ENCODE results near the gene CXXC1.
"Not testable (repeated sequence)": the region's sequence is repeated elsewhere in the genome, so short reads cannot be mapped to it uniquely, and the experiment has no call there.

Gene CXXC1

DNA sequence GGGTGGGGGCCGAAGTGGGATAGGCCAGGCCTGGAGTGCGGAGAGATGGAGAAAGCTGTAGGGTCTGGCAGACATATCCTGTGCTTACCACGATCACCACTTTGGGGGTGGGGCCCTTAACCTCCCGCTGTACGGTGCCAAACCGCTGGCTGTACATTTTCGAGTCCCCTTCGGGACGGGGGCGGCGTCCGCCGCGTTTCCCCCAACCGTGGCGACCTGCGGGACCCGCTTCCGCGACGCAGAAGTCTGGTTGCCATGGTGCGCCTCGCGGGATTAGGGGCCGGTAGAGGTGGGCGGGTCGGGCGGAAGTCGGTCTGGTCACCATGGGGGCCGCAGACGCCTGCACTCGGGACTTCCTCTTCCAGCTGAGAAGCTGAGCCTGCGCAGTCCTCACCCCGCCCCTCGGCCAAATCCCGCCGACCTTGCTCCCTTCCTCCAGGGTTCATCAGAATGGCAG is 21.2 kb downstream of the CXXC1 start, which contains the start of gene CFAP53:
CFAP53 (minus strand) TSS at position 248 of the 457 bp plus-strand sequence; CDS start at position 157, 91 bp downstream.
- in situ Hi-C loops (cut with MboI; ENCODE audit: low pct_unique_long_range_greater_than_20kb, low sequenced_read_pairs, unreplicated experiment): no loop called here
- TF ChIP-seq, protein P1, sequence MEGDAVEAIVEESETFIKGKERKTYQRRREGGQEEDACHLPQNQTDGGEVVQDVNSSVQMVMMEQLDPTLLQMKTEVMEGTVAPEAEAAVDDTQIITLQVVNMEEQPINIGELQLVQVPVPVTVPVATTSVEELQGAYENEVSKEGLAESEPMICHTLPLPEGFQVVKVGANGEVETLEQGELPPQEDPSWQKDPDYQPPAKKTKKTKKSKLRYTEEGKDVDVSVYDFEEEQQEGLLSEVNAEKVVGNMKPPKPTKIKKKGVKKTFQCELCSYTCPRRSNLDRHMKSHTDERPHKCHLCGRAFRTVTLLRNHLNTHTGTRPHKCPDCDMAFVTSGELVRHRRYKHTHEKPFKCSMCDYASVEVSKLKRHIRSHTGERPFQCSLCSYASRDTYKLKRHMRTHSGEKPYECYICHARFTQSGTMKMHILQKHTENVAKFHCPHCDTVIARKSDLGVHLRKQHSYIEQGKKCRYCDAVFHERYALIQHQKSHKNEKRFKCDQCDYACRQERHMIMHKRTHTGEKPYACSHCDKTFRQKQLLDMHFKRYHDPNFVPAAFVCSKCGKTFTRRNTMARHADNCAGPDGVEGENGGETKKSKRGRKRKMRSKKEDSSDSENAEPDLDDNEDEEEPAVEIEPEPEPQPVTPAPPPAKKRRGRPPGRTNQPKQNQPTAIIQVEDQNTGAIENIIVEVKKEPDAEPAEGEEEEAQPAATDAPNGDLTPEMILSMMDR (IDR thresholded peaks at IDR 0.05; ENCODE audit: extremely low read depth, insufficient read depth, missing control alignments): no peak
- peak; percentile 94 for DNase-seq (ENCODE audit: low spot score)

DNA sequence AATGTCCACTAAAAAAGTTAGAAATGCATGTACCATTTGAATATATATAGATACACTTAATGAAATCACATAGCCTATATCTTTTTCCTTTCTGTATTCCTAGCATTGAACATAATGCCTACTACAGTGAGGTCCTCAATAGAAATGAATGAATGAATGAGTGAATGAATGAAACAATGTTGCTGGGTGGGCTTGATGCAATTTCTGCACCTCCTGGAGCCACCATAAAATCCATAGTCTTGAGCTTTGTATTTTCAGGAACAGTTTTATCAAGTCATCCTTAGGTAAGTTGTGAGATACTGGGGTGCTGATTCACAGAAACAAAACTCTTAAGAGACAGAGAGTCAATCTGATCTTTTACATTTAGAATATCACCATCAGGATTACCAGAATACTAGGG is 24.5 kb downstream of the CXXC1 start:
- TF ChIP-seq, protein P1 (IDR thresholded peaks at IDR 0.05; ENCODE audit: extremely low read depth, insufficient read depth, missing control alignments): no peak
- in situ Hi-C loops (cut with MboI; ENCODE audit: low pct_unique_long_range_greater_than_20kb, low sequenced_read_pairs, unreplicated experiment): no loop called here
- no peak for DNase-seq (ENCODE audit: low spot score)

DNA sequence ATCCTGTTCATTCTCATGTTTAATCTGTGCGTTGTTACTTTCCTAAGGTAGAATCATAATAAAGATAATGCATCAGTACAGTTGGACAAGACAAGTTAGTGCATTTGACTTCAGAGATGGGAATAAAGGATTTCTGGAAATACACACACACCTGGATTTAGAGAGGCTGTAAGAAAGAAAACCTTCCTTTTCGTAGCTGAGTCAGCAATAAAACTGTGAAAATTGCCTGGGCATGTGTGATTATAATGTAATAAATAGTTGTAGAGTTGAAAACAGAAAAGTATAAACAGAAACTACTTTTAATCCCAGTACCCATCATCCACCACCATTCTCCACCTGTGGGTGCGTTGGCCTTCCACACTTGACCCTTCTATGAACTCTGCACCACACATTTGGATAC is 36.6 kb downstream of the CXXC1 start:
- TF ChIP-seq, protein P1 (IDR thresholded peaks at IDR 0.05; ENCODE audit: extremely low read depth, insufficient read depth, missing control alignments): no peak
- no peak for DNase-seq (ENCODE audit: low spot score)
- in situ Hi-C loops (cut with MboI; ENCODE audit: low pct_unique_long_range_greater_than_20kb, low sequenced_read_pairs, unreplicated experiment): no loop called here

DNA sequence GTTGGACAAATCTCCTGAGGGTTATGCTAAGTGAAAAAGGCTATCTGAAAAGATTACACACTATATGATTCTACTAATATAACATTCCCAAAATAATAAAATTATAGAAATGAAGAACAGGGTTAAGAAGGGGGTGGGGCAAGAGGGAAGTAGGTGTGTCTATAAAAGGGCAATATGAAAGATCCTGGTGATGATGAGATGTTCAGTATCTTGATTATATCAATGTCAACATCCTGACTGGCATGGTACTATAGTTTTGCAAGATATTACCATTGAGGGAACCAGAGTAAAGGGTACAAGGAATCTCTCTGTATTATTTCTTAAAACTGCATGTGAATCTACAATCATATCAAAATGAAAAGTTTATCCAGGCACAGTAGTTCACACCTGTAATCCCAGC is 37.9 kb downstream of the CXXC1 start:
- in situ Hi-C loops (cut with MboI; ENCODE audit: low pct_unique_long_range_greater_than_20kb, low sequenced_read_pairs, unreplicated experiment): no loop called here
- no peak for DNase-seq (ENCODE audit: low spot score)
- TF ChIP-seq, protein P1 (IDR thresholded peaks at IDR 0.05; ENCODE audit: extremely low read depth, insufficient read depth, missing control alignments): no peak

DNA sequence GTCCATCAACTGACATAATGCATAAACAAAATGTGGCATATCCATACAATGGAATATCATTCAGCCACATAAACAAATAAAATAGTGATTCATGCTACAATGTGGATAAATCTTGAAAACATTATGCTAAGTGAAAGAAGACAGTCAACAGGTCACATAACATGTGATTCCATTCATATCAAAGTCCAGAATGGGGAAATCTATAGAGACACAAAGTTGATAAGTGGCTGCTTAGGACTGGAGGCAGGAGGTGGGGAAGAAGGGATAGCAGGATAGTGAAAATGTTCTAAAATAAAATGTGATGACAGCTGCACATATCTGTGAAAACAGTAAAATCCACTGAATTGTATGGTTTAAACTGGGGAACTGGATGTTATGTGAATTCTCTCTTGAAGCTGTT is 39.9 kb downstream of the CXXC1 start:
- in situ Hi-C loops (cut with MboI; ENCODE audit: low pct_unique_long_range_greater_than_20kb, low sequenced_read_pairs, unreplicated experiment): no loop called here
- TF ChIP-seq, protein P1 (IDR thresholded peaks at IDR 0.05; ENCODE audit: extremely low read depth, insufficient read depth, missing control alignments): no peak
- DNase-seq (ENCODE audit: low spot score): no peak

DNA sequence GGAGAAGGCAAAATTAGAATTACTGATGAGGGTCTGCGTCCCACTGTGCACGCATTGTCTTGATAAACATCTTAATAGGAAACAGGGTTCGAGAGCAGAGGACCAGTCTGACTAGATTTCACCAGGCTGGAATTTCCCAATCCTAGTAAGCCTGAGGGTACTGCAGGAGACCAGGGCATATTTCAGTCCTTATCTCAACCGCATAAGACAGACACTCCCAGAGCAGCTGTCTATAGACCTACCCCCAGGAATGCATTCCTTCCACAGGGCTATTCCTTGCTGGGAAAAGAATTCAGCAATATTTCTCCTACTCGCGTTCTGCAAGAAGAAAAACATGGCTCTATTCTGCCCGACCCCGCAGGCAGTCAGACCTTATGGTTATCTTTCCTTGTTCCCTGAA is 45.7 kb downstream of the CXXC1 start:
- in situ Hi-C loops (cut with MboI; ENCODE audit: low pct_unique_long_range_greater_than_20kb, low sequenced_read_pairs, unreplicated experiment); DNase-seq (ENCODE audit: low spot score): not testable (repeated sequence)

DNA sequence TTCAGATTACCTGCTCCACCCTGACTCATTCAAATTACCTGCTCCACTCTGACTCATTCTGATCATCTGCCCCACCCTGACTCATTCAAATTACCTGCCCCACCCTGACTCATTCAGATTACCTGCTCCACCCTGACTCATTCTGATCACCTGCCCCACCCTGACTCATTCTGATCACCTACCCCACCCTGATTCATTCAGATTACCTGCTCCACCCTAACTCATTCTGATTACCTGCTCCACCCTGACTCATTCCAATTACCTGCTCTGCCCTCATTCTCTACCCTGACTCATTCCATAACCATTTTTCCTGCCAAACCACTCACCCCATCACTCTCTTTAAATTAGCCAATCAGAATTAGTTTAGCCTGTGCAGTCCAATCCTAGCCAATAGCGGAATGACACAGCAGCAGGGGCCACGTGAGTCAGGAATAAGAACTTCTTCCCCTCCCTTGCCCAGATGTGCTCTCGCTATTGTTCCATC is 47.4 kb downstream of the CXXC1 start:
- TF ChIP-seq, protein P1 (IDR thresholded peaks at IDR 0.05; ENCODE audit: extremely low read depth, insufficient read depth, missing control alignments): no peak
- in situ Hi-C loops (cut with MboI; ENCODE audit: low pct_unique_long_range_greater_than_20kb, low sequenced_read_pairs, unreplicated experiment): no loop called here
- no peak for DNase-seq (ENCODE audit: low spot score)
